ENCODE data around the gene RGS7.

DNA sequence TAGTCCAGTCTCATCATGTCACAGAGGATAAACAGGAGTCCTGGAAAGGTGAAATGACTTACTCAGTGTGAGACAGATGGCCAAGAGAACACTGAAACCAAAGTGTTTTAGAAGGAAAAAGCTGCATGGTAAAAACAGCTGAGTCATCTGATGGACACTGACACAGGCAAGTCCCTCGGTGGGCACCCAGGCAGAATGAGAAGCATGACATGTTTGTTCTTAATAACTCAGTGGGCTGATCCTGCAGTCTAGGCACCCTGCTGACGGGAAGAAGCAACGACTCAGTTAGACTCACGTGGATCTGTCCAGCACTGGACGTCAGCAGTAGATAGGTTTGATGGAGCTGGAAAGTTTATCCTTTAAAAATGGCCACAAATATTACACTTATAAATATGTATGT, 116.9 kb downstream of the RGS7 start:
- TF ChIP-seq, protein P1, sequence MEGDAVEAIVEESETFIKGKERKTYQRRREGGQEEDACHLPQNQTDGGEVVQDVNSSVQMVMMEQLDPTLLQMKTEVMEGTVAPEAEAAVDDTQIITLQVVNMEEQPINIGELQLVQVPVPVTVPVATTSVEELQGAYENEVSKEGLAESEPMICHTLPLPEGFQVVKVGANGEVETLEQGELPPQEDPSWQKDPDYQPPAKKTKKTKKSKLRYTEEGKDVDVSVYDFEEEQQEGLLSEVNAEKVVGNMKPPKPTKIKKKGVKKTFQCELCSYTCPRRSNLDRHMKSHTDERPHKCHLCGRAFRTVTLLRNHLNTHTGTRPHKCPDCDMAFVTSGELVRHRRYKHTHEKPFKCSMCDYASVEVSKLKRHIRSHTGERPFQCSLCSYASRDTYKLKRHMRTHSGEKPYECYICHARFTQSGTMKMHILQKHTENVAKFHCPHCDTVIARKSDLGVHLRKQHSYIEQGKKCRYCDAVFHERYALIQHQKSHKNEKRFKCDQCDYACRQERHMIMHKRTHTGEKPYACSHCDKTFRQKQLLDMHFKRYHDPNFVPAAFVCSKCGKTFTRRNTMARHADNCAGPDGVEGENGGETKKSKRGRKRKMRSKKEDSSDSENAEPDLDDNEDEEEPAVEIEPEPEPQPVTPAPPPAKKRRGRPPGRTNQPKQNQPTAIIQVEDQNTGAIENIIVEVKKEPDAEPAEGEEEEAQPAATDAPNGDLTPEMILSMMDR (IDR thresholded peaks at IDR 0.05): no peak
- TF ChIP-seq POLR2A (IDR thresholded peaks at IDR 0.05): no peak

Measured in right lobe of liver (tissue), 4 donors.